KMS-11 (cell line): ENCODE results near the gene LRP4.

Experiments
- H2AFZ ChIP-seq: fragments of 200-600 bp; sonication (generic); 2 replicates; pipeline ENCODE4 v1.6.1; 2016; ENCODE audit warnings: antibody characterized with exemption, mixed run types, low read depth
- H3K27ac ChIP-seq: fragments of 200-600 bp; sonication (generic); 2 replicates; pipeline ENCODE4 v1.6.1; 2016; ENCODE audit warnings: mild to moderate bottlenecking, mixed run types
- H3K27me3 ChIP-seq: fragments of 200-600 bp; sonication (generic); 2 replicates; pipeline ENCODE4 v1.6.1; 2017; ENCODE audit warnings: mild to moderate bottlenecking, low read depth, mixed run types, moderate library complexity; ENCODE audit not compliant: insufficient read depth
- H3K36me3 ChIP-seq: fragments of 200-600 bp; sonication (generic); 2 replicates; pipeline ENCODE4 v1.6.1; 2017; ENCODE audit warnings: mild to moderate bottlenecking, mixed run types; ENCODE audit not compliant: insufficient read depth
- H3K4me1 ChIP-seq: fragments of 200-600 bp; sonication (generic); 2 replicates; pipeline ENCODE4 v1.6.1; 2016; ENCODE audit warnings: mild to moderate bottlenecking, low read depth, mixed run types; ENCODE audit not compliant: poor library complexity, severe bottlenecking
- H3K4me2 ChIP-seq: fragments of 200-600 bp; sonication (generic); 2 replicates; pipeline ENCODE4 v1.7.0; 2016; ENCODE audit warnings: mild to moderate bottlenecking, mixed run types
- H3K4me3 ChIP-seq: fragments of 200-600 bp; sonication (generic); IDR thresholded peaks from 2 replicates; pipeline ENCODE4 v1.6.1; 2017; ENCODE audit warnings: low read depth, low read length, mixed read lengths; ENCODE audit not compliant: insufficient read depth
- H3K79me2 ChIP-seq: fragments of 200-600 bp; sonication (generic); 2 replicates; pipeline ENCODE4 v1.6.1; 2016; ENCODE audit warnings: low read depth, mixed run types; ENCODE audit not compliant: insufficient read depth
- H3K9ac ChIP-seq: fragments of 200-600 bp; sonication (generic); 2 replicates; pipeline ENCODE4 v1.6.1; 2016; ENCODE audit warnings: mild to moderate bottlenecking, mixed run types
- H4K20me1 ChIP-seq: fragments of 200-600 bp; sonication (generic); 2 replicates; pipeline ENCODE4 v1.6.1; 2016; ENCODE audit warnings: mild to moderate bottlenecking, mixed run types; ENCODE audit not compliant: insufficient read depth
- TF ChIP-seq, protein P1 (sequence below): fragments of 200-600 bp; sonication (generic); conservative IDR thresholded peaks from 2 replicates; pipeline ENCODE4 v1.6.1; 2017; ENCODE audit warnings: low read depth, mild to moderate bottlenecking, antibody characterized with exemption, low read length, moderate library complexity, mixed read lengths

Gene LRP4

DNA sequence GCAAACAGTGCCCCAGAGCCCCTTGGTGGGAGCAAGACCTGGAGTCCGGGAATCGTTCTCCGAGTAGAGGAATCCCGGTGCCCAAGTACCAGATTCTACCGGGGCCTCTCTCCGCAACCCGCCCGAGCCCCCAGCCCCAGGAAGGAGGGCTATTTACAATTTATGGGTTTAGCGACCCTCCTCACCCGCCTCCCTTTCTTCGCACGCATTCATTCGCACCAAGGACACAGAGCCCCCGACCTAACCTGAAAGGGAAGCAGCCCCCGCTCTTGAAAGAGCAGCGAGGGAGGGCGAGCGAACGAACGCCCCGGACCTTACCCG lies 628 bp downstream of the LRP4 start:
- TF ChIP-seq, protein P1, sequence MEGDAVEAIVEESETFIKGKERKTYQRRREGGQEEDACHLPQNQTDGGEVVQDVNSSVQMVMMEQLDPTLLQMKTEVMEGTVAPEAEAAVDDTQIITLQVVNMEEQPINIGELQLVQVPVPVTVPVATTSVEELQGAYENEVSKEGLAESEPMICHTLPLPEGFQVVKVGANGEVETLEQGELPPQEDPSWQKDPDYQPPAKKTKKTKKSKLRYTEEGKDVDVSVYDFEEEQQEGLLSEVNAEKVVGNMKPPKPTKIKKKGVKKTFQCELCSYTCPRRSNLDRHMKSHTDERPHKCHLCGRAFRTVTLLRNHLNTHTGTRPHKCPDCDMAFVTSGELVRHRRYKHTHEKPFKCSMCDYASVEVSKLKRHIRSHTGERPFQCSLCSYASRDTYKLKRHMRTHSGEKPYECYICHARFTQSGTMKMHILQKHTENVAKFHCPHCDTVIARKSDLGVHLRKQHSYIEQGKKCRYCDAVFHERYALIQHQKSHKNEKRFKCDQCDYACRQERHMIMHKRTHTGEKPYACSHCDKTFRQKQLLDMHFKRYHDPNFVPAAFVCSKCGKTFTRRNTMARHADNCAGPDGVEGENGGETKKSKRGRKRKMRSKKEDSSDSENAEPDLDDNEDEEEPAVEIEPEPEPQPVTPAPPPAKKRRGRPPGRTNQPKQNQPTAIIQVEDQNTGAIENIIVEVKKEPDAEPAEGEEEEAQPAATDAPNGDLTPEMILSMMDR: no peak
- Histone ChIP-seq H3K4me3 (no peak overlapping the region), H3K27ac (no peak overlapping the region), H3K9ac (peak overlapping the region; percentile 30; the same call in 1 of the 2 replicates), H4K20me1 (no peaks in the 10 kb centered on the region), H2AFZ (peak overlapping the region; percentile 82), H3K79me2 (no peaks in the 10 kb centered on the region), H3K4me1 (peaks cover 12% of the 10 kb centered on the region), H3K27me3 (peaks cover 14% of the 10 kb centered on the region; the same call in 1 of the 2 replicates), H3K4me2 (peak overlapping the region; percentile 57), H3K36me3 (no peaks in the 10 kb centered on the region)

DNA sequence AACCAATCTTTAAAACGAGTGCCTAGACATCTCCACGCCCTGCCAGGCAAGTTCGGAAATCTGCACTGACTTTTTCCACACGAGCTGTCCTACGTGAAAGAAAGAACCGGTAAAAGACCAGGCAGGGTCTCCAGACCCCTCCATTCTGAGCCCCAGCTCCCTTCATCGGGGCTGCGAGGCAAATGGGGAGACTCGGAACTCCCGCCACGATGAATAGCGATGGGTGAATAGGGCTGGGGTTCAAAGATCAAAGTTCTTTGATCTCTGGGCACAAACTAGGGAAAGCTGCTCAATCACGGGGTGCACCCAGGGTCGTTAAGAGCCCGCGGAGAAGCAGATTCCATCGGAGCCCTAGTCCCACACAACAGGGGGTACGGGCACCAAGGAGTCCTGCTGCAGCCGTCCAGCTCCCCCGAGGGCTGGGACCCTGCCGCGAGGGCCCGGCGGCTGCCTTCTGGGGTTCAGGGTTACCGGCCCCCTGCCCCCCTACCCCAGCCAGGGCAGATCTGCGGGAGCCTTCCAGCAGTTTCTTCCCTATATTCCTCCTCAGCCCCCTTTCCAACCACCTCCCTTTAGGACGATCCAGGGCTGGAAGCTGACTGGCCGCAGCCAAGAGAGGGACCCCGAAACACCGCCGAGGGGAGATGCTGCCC lies 1.1 kb downstream of the LRP4 start:
- Histone ChIP-seq H3K36me3 (no peaks in the 10 kb centered on the region), H3K27ac (no peak overlapping the region), H4K20me1 (no peaks in the 10 kb centered on the region), H3K79me2 (no peaks in the 10 kb centered on the region), H3K4me3 (no peak overlapping the region), H2AFZ (no peak overlapping the region), H3K4me1 (peaks cover 12% of the 10 kb centered on the region), H3K4me2 (peak overlapping the region; percentile 57; the same call in 1 of the 2 replicates), H3K27me3 (peaks cover 14% of the 10 kb centered on the region; the same call in 1 of the 2 replicates), H3K9ac (no peak overlapping the region)
- TF ChIP-seq, protein P1: no peak

DNA sequence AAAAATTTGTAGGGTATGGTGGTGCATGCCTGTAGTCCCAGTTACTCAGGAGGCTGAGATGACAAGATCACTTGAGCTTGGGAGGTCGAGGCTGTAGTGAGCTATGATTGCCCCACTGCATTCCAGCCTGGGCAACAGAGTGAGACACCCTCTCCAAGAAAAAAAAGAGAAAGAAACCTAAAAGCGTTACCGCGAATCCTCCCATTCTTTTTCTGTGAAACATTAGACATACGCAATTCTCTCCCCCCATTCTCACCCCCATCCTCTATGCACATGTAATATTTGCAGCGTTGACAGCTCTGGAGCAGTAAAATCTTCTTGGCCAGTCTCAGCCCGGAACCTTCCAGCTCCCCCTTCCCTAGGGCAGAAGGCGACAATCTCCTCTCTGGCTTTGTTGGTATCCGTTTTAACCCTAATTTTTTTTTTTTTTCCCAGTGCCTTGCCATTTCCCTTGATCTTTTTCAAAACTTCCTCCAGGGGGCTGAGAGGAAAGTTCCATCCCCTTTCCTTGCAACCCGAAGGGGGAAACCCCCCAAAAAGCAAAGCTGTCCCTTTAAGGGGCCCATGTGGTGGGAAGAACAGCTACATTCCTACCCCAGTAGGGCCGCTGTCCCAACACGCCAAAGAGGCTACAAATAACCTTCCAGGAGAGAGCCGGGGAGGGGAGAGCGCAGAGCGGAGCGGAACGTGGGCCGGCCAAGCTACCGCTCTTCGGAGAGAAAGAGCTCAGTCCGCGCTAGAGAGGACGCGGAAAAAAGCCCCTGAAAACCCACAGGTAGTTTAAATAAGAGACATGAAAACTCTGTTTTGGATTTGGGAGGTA lies 1.9 kb downstream of the LRP4 start:
- Histone ChIP-seq H3K79me2 (no peaks in the 10 kb centered on the region), H3K27me3 (peaks cover 14% of the 10 kb centered on the region; the same call in 1 of the 2 replicates)

DNA sequence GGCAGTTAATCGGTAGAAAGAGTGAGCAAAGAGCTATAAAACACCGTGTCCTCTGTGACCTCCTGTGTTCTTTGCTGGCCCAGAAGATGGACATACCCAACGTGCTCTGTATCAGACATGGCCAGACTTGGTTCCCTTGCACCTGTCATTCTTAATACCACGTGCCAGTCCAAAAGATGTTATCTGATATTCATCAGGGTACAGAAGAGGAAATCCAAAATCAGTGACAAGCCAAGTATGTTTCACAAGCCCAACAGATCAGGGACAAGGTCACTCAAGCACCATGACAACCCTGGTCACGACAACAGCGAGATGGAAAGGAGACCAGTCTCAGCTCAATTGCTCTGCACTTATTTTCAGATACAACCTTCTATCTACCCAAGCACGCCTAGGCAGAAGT lies 3.4 kb downstream of the LRP4 start:
- Histone ChIP-seq H2AFZ (no peak overlapping the region), H4K20me1 (no peaks in the 10 kb centered on the region), H3K4me1 (peaks cover 12% of the 10 kb centered on the region), H3K27me3 (peaks cover 14% of the 10 kb centered on the region; the same call in 1 of the 2 replicates), H3K27ac (no peak overlapping the region), H3K4me3 (no peak overlapping the region), H3K79me2 (no peaks in the 10 kb centered on the region), H3K36me3 (no peaks in the 10 kb centered on the region), H3K4me2 (no peak overlapping the region), H3K9ac (no peak overlapping the region)
- TF ChIP-seq, protein P1: no peak

More for the DNA sequence above, 1.9 kb downstream of the LRP4 start:
- TF ChIP-seq, protein P1: no peak
- Histone ChIP-seq H2AFZ (no peak overlapping the region), H3K4me1 (peaks cover 12% of the 10 kb centered on the region), H3K4me2 (no peak overlapping the region), H3K4me3 (no peak overlapping the region), H3K27ac (no peak overlapping the region), H3K9ac (no peak overlapping the region), H3K36me3 (no peaks in the 10 kb centered on the region), H4K20me1 (no peaks in the 10 kb centered on the region)
